GM19035 (cell line): ENCODE measurements around the gene APBB2.

Source experiments
- ATAC-seq: cut with Tn5 transposase; IDR thresholded peaks from one replicate; pipeline ENCODE4 v1.9.1; 2021; ENCODE audit not compliant: unreplicated experiment

APBB2 gene

GRCh38 chr4:40875507-40876150 lies 338.7 kb downstream of the APBB2 start:
- ATAC-seq = no peak

- ATAC-seq = no peak
These were observed 339.4 kb downstream of the APBB2 start for GRCh38 chr4:40874901-40875300.

GRCh38 chr4:40874331-40874730 lies 340.0 kb downstream of the APBB2 start:
- no peak for ATAC-seq

GRCh38 chr4:40871695-40872250 lies 342.6 kb downstream of the APBB2 start:
- no peak for ATAC-seq

- no peak for ATAC-seq
These were observed 344.2 kb downstream of the APBB2 start for GRCh38 chr4:40870150-40870549.

- ATAC-seq = no peak
These were observed 348.6 kb downstream of the APBB2 start for GRCh38 chr4:40865696-40866095.

- ATAC-seq = no peak
These were observed 349.8 kb downstream of the APBB2 start for GRCh38 chr4:40864531-40864930.

- no peak for ATAC-seq
These were observed 355.4 kb downstream of the APBB2 start for GRCh38 chr4:40858962-40859361.

- ATAC-seq = no peak
These were observed 356.4 kb downstream of the APBB2 start for GRCh38 chr4:40857956-40858355.

- ATAC-seq = peak; percentile 92
These were observed 357.4 kb downstream of the APBB2 start for GRCh38 chr4:40856840-40857362.

- no peak for ATAC-seq
These were observed 358.0 kb downstream of the APBB2 start for GRCh38 chr4:40856277-40856839.

GRCh38 chr4:40850496-40850895 lies 363.8 kb downstream of the APBB2 start:
- no peak for ATAC-seq

GRCh38 chr4:40848940-40849339 lies 365.4 kb downstream of the APBB2 start:
- no peak for ATAC-seq

GRCh38 chr4:40848251-40848650 lies 366.1 kb downstream of the APBB2 start:
- ATAC-seq = no peak

GRCh38 chr4:40846532-40846931 lies 367.8 kb downstream of the APBB2 start:
- no peak for ATAC-seq

GRCh38 chr4:40845154-40845835 lies 369.0 kb downstream of the APBB2 start:
- ATAC-seq = no peak

- ATAC-seq = no peak
These were observed 370.1 kb downstream of the APBB2 start for GRCh38 chr4:40844261-40844660.

GRCh38 chr4:40843696-40844095 lies 370.6 kb downstream of the APBB2 start:
- ATAC-seq = peak; percentile 51

GRCh38 chr4:40842725-40843423 lies 371.5 kb downstream of the APBB2 start:
- no peak for ATAC-seq

GRCh38 chr4:40842318-40842717 lies 372.0 kb downstream of the APBB2 start:
- ATAC-seq = no peak

- peak; percentile 71 for ATAC-seq
These were observed 373.3 kb downstream of the APBB2 start for GRCh38 chr4:40840985-40841571.
